ENCODE data around the gene HOXC11. TPM values are rescaled to one million over a fixed set of nuclear protein-coding genes. Genes with fewer than 3 reads are reported as not detected.

Gene HOXC11
- total and polyA plus RNA-seq, 2 experiments from 2014 or later = not detected

DNA sequence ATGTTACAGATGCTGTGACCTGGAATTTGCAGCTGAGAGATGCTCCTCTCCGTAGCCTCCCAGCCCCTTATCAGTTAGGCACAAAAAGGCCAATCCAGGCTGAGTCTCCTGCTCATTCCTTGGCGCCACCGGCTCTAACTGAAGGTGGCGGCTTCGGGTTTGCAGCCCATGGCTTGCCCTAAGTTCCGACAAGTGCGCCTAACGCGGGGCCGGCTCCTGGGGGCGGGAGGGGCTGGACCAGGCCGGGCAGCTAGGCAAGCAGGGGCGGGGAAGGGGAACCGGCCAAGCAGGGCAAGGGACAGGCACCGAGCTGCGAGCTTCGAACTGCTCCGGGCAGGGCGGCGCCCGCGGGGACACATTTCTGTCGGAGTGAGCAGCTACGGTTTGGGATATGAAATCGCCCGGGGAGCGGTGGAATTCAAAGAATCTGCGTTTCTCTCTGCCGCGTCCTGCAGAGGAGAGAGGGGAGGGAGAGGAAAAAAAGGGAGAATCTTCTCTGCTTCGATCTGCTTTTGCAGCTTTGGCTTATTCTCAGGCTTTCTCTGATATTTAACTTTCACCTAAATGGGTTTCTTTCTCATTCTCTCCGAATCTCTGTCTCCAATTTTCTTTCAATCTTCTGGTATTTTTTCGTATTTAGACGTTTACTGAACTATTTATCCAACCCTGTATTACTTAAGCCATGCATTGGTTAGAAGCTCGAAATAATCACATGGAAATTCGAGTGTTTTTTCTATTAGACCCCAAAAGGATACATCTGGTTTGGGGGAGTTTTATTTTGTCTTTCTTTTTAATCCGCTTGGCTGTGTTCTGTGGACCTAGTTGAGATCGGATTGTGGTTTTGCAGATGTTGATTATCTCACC, 19.8 kb upstream of the HOXC11 start:
- peaks cover 56% of the 10 kb centered on the region for H4K20me1 ChIP-seq (replicated peaks; ENCODE audit: insufficient read depth)
- no peak overlapping the region for H2AFZ ChIP-seq
- peak overlapping the region; percentile 36; the same call in 1 of the 2 replicates for H3K4me2 ChIP-seq
- Mint-ChIP-seq H3K36me3 (ENCODE audit: low read depth) (peaks cover 3% of the 10 kb centered on the region; the same call in 1 of the 3 replicates), H3K27me3 (ENCODE audit: insufficient read depth, low read depth, poor library complexity) (peaks cover 98% of the 10 kb centered on the region), H3K9me3 (peaks cover 6% of the 10 kb centered on the region), H3K4me3 (peak overlapping the region; percentile 5; the same call in 1 of the 3 replicates), H3K4me1 (peaks cover 30% of the 10 kb centered on the region), H3K27ac (no peak overlapping the region)
- H3K27ac ChIP-seq (ENCODE audit: low read depth) = no peak overlapping the region
- H3K36me3 ChIP-seq (ENCODE audit: insufficient read depth) = no peaks in the 10 kb centered on the region
- H3K4me1 ChIP-seq (ENCODE audit: insufficient read depth) = peaks cover 27% of the 10 kb centered on the region
- peak; percentile 21 for ATAC-seq
- TF ChIP-seq EZH2 (IDR thresholded peaks at IDR 0.05; ENCODE audit: low read depth, unreplicated experiment) = peak; percentile 90
- peak; percentile 100 for TF ChIP-seq EZH2phosphoT487 (IDR thresholded peaks at IDR 0.05; ENCODE audit: unreplicated experiment)
- TF ChIP-seq NANOG (IDR thresholded peaks at IDR 0.05; ENCODE audit: borderline replicate concordance) = no peak
- peak; percentile 87 for DNase-seq (ENCODE audit: low spot score)
- H3K27me3 ChIP-seq (ENCODE audit: insufficient read depth) = peaks cover 100% of the 10 kb centered on the region
- peaks cover 52% of the 10 kb centered on the region for H3F3A ChIP-seq (replicated peaks; ENCODE audit: low read depth)
- H3K4me3 ChIP-seq = peak overlapping the region; percentile 22; the same call in 1 of the 2 replicates
- H3K9me2 ChIP-seq (ENCODE audit: insufficient read depth) = no peaks in the 10 kb centered on the region
- no peaks in the 10 kb centered on the region for H3K79me2 ChIP-seq (replicated peaks; ENCODE audit: insufficient read depth)

DNA sequence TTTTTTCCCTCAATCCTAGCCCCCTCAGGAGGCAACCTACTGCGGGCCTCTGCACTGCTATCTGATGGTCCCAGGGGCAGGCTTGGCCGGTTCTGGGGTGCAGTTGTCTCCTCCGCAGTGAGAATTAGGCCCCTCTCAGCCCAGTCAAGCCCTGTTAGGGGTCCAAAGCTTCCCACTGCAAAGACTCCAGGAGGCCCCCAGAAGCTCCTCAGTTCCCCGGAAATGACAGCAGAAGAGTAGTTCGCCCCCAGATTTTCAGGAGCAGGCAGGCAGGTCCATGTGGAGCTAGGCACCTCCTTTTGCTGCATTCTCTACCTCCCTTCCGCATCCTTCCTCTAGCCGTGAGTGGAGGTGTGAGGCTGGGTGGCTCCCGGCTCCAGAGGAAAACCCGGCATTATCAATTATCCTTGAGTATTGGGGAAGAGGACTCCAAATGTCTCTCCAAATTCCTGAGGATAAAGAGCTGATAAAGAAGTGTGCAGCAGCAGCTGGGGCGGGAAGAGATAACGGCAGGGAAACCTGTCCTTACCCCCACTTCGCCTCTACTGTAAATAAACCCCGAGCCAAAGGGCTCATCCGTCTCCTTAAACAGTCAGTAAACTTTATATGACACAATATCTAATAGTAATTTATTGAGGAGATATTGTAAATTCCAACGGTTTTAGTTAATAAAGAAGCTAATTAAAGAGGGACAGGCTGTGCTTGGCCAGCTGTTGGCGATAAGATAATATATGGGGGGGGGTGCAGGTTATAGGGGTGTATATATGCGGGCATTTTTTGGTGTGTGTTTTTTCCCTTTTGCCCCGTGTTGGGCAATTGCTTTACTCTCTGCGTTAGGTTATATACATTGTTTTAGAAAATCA, 18.9 kb upstream of the HOXC11 start:
- H3F3A ChIP-seq (replicated peaks; ENCODE audit: low read depth) = peaks cover 52% of the 10 kb centered on the region
- H3K36me3 ChIP-seq (ENCODE audit: insufficient read depth) = no peaks in the 10 kb centered on the region; the same call in 1 of the 2 replicates
- no peak overlapping the region for H3K27ac Mint-ChIP-seq
- peaks cover 28% of the 10 kb centered on the region for H3K4me1 Mint-ChIP-seq
- H3K9me2 ChIP-seq (ENCODE audit: insufficient read depth) = no peaks in the 10 kb centered on the region
- H3K4me3 ChIP-seq = no peak overlapping the region
- H4K20me1 ChIP-seq (replicated peaks; ENCODE audit: insufficient read depth) = peaks cover 48% of the 10 kb centered on the region
- no peak overlapping the region for H3K27ac ChIP-seq (ENCODE audit: low read depth)
- peaks cover 6% of the 10 kb centered on the region for H3K9me3 Mint-ChIP-seq
- no peaks in the 10 kb centered on the region for H3K79me2 ChIP-seq (replicated peaks; ENCODE audit: insufficient read depth)
- no peak overlapping the region for H3K4me2 ChIP-seq
- ATAC-seq (no peak), DNase-seq (ENCODE audit: low spot score) (no peak)
- H3K4me3 Mint-ChIP-seq = no peak overlapping the region
- no peak overlapping the region for H2AFZ ChIP-seq
- H3K27me3 Mint-ChIP-seq (ENCODE audit: insufficient read depth, low read depth, poor library complexity) = peaks cover 98% of the 10 kb centered on the region
- H3K27me3 ChIP-seq (ENCODE audit: insufficient read depth) = peaks cover 100% of the 10 kb centered on the region
- peaks cover 26% of the 10 kb centered on the region for H3K4me1 ChIP-seq (ENCODE audit: insufficient read depth)
- TF ChIP-seq EZH2 (IDR thresholded peaks at IDR 0.05; ENCODE audit: low read depth, unreplicated experiment) = peak; percentile 97
- TF ChIP-seq ZNF114 (CRISPR knock-in tag; IDR thresholded peaks at IDR 0.05) = no peak
- no peak for TF ChIP-seq EZH2phosphoT487 (IDR thresholded peaks at IDR 0.05; ENCODE audit: unreplicated experiment)
- TF ChIP-seq, protein P1, sequence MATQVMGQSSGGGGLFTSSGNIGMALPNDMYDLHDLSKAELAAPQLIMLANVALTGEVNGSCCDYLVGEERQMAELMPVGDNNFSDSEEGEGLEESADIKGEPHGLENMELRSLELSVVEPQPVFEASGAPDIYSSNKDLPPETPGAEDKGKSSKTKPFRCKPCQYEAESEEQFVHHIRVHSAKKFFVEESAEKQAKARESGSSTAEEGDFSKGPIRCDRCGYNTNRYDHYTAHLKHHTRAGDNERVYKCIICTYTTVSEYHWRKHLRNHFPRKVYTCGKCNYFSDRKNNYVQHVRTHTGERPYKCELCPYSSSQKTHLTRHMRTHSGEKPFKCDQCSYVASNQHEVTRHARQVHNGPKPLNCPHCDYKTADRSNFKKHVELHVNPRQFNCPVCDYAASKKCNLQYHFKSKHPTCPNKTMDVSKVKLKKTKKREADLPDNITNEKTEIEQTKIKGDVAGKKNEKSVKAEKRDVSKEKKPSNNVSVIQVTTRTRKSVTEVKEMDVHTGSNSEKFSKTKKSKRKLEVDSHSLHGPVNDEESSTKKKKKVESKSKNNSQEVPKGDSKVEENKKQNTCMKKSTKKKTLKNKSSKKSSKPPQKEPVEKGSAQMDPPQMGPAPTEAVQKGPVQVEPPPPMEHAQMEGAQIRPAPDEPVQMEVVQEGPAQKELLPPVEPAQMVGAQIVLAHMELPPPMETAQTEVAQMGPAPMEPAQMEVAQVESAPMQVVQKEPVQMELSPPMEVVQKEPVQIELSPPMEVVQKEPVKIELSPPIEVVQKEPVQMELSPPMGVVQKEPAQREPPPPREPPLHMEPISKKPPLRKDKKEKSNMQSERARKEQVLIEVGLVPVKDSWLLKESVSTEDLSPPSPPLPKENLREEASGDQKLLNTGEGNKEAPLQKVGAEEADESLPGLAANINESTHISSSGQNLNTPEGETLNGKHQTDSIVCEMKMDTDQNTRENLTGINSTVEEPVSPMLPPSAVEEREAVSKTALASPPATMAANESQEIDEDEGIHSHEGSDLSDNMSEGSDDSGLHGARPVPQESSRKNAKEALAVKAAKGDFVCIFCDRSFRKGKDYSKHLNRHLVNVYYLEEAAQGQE (IDR thresholded peaks at IDR 0.05; ENCODE audit: unreplicated experiment) = no peak
- no peak for TF ChIP-seq NANOG (IDR thresholded peaks at IDR 0.05; ENCODE audit: borderline replicate concordance)
- peaks cover 3% of the 10 kb centered on the region; the same call in 1 of the 3 replicates for H3K36me3 Mint-ChIP-seq (ENCODE audit: low read depth)

All from GM23338 (cell line).